ENCODE results near the gene SRSF4.
"Not testable (repeated sequence)": the region's sequence is repeated elsewhere in the genome, so short reads cannot be mapped to it uniquely, and the experiment has no call there.

SRSF4 gene

GRCh38 chr1:29133861-29134694 lies 47.6 kb downstream of the SRSF4 start:
- TF ChIP-seq CTCF (IDR thresholded peaks at IDR 0.05; ENCODE audit: low read depth, low read length): no peak
- H3K4me3 ChIP-seq (ENCODE audit: low read depth, low read length): no peak overlapping the region

GRCh38 chr1:29131056-29131455 lies 50.6 kb downstream of the SRSF4 start:
- H3K4me3 ChIP-seq (ENCODE audit: low read depth, low read length): not testable (repeated sequence)

DNA sequence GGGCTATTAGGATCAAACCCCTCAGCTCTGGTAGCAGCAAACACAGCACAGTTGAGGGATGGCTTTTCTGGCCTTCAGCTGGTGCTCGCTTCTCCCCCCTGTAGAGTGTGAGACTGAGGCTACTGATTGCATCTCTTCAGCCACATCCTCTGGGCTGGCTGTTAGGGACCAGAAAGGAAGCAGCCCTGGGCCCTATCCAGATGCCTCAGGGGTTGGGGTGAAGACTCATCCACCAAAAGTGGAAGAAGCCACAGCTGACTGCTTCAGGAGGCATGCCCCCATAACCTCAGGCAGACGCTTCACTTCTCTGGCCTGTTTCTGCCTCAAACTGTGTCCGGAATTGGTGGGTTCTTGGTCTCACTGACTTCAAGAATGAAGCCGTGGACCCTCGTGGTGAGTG lies 51.8 kb downstream of the SRSF4 start:
- no peak overlapping the region for H3K4me3 ChIP-seq (ENCODE audit: low read depth, low read length)
- TF ChIP-seq CTCF (IDR thresholded peaks at IDR 0.05; ENCODE audit: low read depth, low read length): no peak

GRCh38 chr1:29128739-29129138 lies 53.0 kb downstream of the SRSF4 start:
- no peak overlapping the region for H3K4me3 ChIP-seq (ENCODE audit: low read depth, low read length)
- no peak for TF ChIP-seq CTCF (IDR thresholded peaks at IDR 0.05; ENCODE audit: low read depth, low read length)

GRCh38 chr1:29126198-29126597 lies 55.5 kb downstream of the SRSF4 start:
- H3K4me3 ChIP-seq (ENCODE audit: low read depth, low read length): no peak overlapping the region
- TF ChIP-seq CTCF (IDR thresholded peaks at IDR 0.05; ENCODE audit: low read depth, low read length): no peak

DNA sequence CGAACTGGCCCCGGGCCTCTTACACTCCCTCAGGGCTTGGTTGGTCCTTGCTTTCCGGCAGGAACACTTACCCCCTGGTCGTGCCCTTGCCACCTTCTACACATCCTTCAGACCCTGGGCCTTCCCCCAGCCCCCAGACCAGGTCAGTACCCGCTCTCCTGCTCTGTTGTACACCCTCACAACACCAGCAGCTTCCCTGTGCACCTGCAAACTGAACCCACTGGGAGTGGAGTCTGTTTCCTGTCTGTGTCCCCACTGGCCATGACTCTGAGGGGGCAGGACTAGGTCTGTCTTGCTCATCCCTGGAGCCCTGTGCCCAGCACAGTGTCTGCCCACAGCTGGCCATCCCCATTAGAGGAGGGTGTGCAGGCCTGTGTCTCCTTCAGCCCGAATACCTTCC lies 55.9 kb downstream of the SRSF4 start:
- no peak for TF ChIP-seq CTCF (IDR thresholded peaks at IDR 0.05; ENCODE audit: low read depth, low read length)
- no peak overlapping the region for H3K4me3 ChIP-seq (ENCODE audit: low read depth, low read length)

- no peak for TF ChIP-seq CTCF (IDR thresholded peaks at IDR 0.05; ENCODE audit: low read depth, low read length)
- peak overlapping the region; percentile 64 for H3K4me3 ChIP-seq (ENCODE audit: low read depth, low read length)
These were observed 56.5 kb downstream of the SRSF4 start for GRCh38 chr1:29125237-29125641.

Data from WI38 (cell line).